HEK293 (cell line): ENCODE results near the gene ATRNL1.

Experiments
- CTCF ChIA-PET: fragments of 350-600 bp; formaldehyde crosslinking; extraction: SDS; loops from one replicate; lab custom pipeline; 2021; ENCODE audit warnings: antibody characterized with exemption; lab: Yijun Ruan, JAX
- POLR2A ChIA-PET: fragments of 300-600 bp; formaldehyde crosslinking; extraction: SDS; loops from one replicate; lab custom pipeline; 2020; ENCODE audit warnings: antibody characterized with exemption, inconsistent platforms; lab: Yijun Ruan, JAX
- H3K27ac ChIP-seq: fragments of 200-500 bp; sonication (Bioruptor generic); 2 replicates; pipeline ENCODE4 v1.5.1; 2014; ENCODE audit warnings: low read depth, low read length, control low read depth, inconsistent platforms; ENCODE audit errors: extremely low read depth
- H3K36me3 ChIP-seq, 2 experiments: fragments of 200-500 bp in 1 of 2; sonication (Bioruptor generic) in 1 of 2; 1 replicate in 1 of 2; 2 replicates in 1 of 2; pipeline ENCODE4 v1.5.1; 2014 to 2017; ENCODE audit warnings: inconsistent platforms in 2 of 2, low read length in 2 of 2; ENCODE audit not compliant: control insufficient read depth in 2 of 2, insufficient read depth in 1 of 2
- H3K4me1 ChIP-seq: fragments of 200-500 bp; sonication (Bioruptor generic); 2 replicates; pipeline ENCODE4 v1.5.1; 2014; ENCODE audit warnings: mild to moderate bottlenecking, low read length, inconsistent platforms; ENCODE audit not compliant: control insufficient read depth, insufficient read depth
- H3K4me3 ChIP-seq: 2 replicates; pipeline ENCODE4 v1.5.1; 2011; ENCODE audit warnings: low read depth, mild to moderate bottlenecking, control low read depth, low read length, moderate library complexity
- H3K9me3 ChIP-seq: fragments of 200-500 bp; sonication (Bioruptor generic); 2 replicates; pipeline ENCODE4 v1.5.1; 2014; ENCODE audit warnings: low read depth, low read length, inconsistent platforms; ENCODE audit not compliant: control insufficient read depth, insufficient read depth
- IKZF3 ChIP-seq: fragments of 450-650 bp; IDR thresholded peaks from 2 replicates; pipeline ENCODE4 v1.5.0; 2018; ENCODE audit warnings: missing biosample characterization, mild to moderate bottlenecking, missing genetic modification characterization, moderate library complexity
- KLF10 ChIP-seq: fragments of 450-650 bp; IDR thresholded peaks from 2 replicates; pipeline ENCODE4 v1.5.1; 2018; ENCODE audit warnings: missing biosample characterization, mild to moderate bottlenecking, missing genetic modification characterization
- KLF8 ChIP-seq: fragments of 450-650 bp; formaldehyde crosslinking; IDR thresholded peaks from 2 replicates; pipeline ENCODE4 v1.5.1; 2016; ENCODE audit warnings: missing biosample characterization, missing genetic modification characterization
- ZNF114 ChIP-seq: fragments of 450-650 bp; formaldehyde crosslinking; IDR thresholded peaks from 2 replicates; pipeline ENCODE4 v1.5.0; 2017; ENCODE audit warnings: missing biosample characterization, missing genetic modification characterization
- ZNF292 ChIP-seq: fragments of 450-650 bp; formaldehyde crosslinking; IDR thresholded peaks from 2 replicates; pipeline ENCODE4 v1.5.1; 2016; ENCODE audit warnings: low read depth, missing biosample characterization, missing genetic modification characterization, borderline replicate concordance
- ZNF354C ChIP-seq: fragments of 450-650 bp; formaldehyde crosslinking; IDR thresholded peaks from 2 replicates; pipeline ENCODE4 v1.5.1; 2016; ENCODE audit warnings: missing biosample characterization, missing genetic modification characterization, low read depth, borderline replicate concordance
- ZNF394 ChIP-seq: fragments of 450-650 bp; formaldehyde crosslinking; IDR thresholded peaks from 2 replicates; pipeline ENCODE4 v1.5.1; 2016; ENCODE audit warnings: missing biosample characterization, missing genetic modification characterization, mild to moderate bottlenecking, moderate library complexity, borderline replicate concordance
- ZNF48 ChIP-seq: fragments of 450-650 bp; formaldehyde crosslinking; IDR thresholded peaks from 2 replicates; pipeline ENCODE4 v1.5.1; 2016; ENCODE audit warnings: missing biosample characterization, missing genetic modification characterization
- ZNF530 ChIP-seq: fragments of 450-650 bp; formaldehyde crosslinking; IDR thresholded peaks from 2 replicates; pipeline ENCODE4 v1.5.1; 2016; ENCODE audit warnings: low read depth, missing biosample characterization, missing genetic modification characterization
- ZNF585B ChIP-seq: fragments of 450-650 bp; formaldehyde crosslinking; IDR thresholded peaks from 2 replicates; pipeline ENCODE4 v1.5.1; 2016; ENCODE audit warnings: missing biosample characterization, missing genetic modification characterization
- ZNF664 ChIP-seq: fragments of 450-650 bp; formaldehyde crosslinking; IDR thresholded peaks from 2 replicates; pipeline ENCODE4 v1.5.1; 2016; ENCODE audit warnings: missing biosample characterization, missing genetic modification characterization
- ZSCAN30 ChIP-seq: fragments of 450-650 bp; IDR thresholded peaks from 2 replicates; pipeline ENCODE4 v1.5.1; 2018; ENCODE audit warnings: missing biosample characterization, mild to moderate bottlenecking, missing genetic modification characterization, moderate library complexity
- TF ChIP-seq, protein P1 (sequence below): fragments of 450-650 bp; formaldehyde crosslinking; IDR thresholded peaks from 2 replicates; pipeline ENCODE4 v1.5.1; 2017; ENCODE audit warnings: missing biosample characterization, missing genetic modification characterization
- TF ChIP-seq, protein P2 (sequence below): fragments of 450-650 bp; formaldehyde crosslinking; IDR thresholded peaks from 2 replicates; pipeline ENCODE4 v1.5.1; 2016; ENCODE audit warnings: missing biosample characterization, missing genetic modification characterization
- TF ChIP-seq, protein P3 (sequence below): fragments of 450-650 bp; formaldehyde crosslinking; IDR thresholded peaks from 2 replicates; pipeline ENCODE4 v1.5.1; 2016; ENCODE audit warnings: missing biosample characterization, missing genetic modification characterization
- TF ChIP-seq, protein P4 (sequence below): fragments of 450-650 bp; formaldehyde crosslinking; IDR thresholded peaks from 2 replicates; pipeline ENCODE4 v1.5.1; 2016; ENCODE audit warnings: missing biosample characterization, missing genetic modification characterization
- TF ChIP-seq, protein P5 (sequence below): fragments of 450-650 bp; formaldehyde crosslinking; IDR thresholded peaks from 2 replicates; pipeline ENCODE4 v1.5.1; 2016; ENCODE audit warnings: missing biosample characterization, missing genetic modification characterization
- TF ChIP-seq, protein P6 (sequence below): fragments of 450-650 bp; formaldehyde crosslinking; IDR thresholded peaks from 2 replicates; pipeline ENCODE4 v1.5.1; 2016; ENCODE audit warnings: missing biosample characterization, missing genetic modification characterization

Gene ATRNL1

DNA sequence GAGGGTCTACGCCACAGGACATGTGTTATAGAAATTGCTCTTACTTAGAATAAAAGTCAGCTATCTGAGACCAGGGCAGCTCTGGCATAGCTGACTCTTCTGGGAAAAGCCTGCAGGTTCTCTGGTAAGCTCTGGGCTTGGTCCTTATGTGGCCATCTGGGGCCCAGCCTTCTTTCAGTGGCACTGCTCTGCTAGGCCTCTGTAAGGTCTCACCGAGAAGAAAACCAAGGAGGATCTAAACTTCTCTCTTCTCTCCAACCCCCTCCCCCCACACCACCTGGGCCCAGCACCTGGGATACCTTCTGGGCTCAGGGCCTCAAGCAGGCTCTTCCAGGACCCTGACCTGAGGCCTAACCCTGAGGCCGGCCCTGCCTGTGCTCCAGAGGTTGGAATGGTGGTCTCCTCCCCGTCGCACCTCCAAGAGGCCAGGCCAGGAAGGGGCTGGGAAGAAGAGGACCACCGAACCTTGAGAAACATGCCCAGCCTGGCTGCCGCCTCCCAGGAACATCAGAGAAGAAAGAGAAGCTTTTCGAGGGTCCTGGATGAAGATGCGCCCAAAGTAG lies 856.2 kb downstream of the ATRNL1 start:
- POLR2A ChIA-PET, result interaction anchor here (0.7 kb wide), 1 partner anchor 12 kb away, joined by 6 read pairs; no protein-coding TSS in a partner anchor
- H3K4me3 ChIP-seq, result no peak overlapping the region
- H3K9me3 ChIP-seq, result no peaks in the 10 kb centered on the region
- CTCF ChIA-PET, result no interaction called here
- peaks cover 10% of the 10 kb centered on the region; the same call in 1 of the 2 replicates for H3K4me1 ChIP-seq
- no peaks in the 10 kb centered on the region for H3K36me3 ChIP-seq
- TF ChIP-seq, protein P1, sequence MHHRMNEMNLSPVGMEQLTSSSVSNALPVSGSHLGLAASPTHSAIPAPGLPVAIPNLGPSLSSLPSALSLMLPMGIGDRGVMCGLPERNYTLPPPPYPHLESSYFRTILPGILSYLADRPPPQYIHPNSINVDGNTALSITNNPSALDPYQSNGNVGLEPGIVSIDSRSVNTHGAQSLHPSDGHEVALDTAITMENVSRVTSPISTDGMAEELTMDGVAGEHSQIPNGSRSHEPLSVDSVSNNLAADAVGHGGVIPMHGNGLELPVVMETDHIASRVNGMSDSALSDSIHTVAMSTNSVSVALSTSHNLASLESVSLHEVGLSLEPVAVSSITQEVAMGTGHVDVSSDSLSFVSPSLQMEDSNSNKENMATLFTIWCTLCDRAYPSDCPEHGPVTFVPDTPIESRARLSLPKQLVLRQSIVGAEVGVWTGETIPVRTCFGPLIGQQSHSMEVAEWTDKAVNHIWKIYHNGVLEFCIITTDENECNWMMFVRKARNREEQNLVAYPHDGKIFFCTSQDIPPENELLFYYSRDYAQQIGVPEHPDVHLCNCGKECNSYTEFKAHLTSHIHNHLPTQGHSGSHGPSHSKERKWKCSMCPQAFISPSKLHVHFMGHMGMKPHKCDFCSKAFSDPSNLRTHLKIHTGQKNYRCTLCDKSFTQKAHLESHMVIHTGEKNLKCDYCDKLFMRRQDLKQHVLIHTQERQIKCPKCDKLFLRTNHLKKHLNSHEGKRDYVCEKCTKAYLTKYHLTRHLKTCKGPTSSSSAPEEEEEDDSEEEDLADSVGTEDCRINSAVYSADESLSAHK (tag by site-specific recombination), result no peak
- TF ChIP-seq KLF8 (tag by site-specific recombination) (no peak), IKZF3 (no peak), ZNF530 (no peak), ZNF48 (tag by site-specific recombination) (no peak), ZNF394 (no peak), ZNF292 (tag by site-specific recombination) (no peak), ZNF585B (tag by site-specific recombination) (no peak), ZSCAN30 (tag by site-specific recombination) (no peak), ZNF114 (tag by site-specific recombination) (no peak), ZNF354C (tag by site-specific recombination) (no peak), KLF10 (no peak), ZNF664 (tag by site-specific recombination) (no peak)
- TF ChIP-seq, protein P2, sequence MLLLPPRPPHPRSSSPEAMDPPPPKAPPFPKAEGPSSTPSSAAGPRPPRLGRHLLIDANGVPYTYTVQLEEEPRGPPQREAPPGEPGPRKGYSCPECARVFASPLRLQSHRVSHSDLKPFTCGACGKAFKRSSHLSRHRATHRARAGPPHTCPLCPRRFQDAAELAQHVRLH (tag by site-specific recombination), result no peak
- TF ChIP-seq, protein P3, sequence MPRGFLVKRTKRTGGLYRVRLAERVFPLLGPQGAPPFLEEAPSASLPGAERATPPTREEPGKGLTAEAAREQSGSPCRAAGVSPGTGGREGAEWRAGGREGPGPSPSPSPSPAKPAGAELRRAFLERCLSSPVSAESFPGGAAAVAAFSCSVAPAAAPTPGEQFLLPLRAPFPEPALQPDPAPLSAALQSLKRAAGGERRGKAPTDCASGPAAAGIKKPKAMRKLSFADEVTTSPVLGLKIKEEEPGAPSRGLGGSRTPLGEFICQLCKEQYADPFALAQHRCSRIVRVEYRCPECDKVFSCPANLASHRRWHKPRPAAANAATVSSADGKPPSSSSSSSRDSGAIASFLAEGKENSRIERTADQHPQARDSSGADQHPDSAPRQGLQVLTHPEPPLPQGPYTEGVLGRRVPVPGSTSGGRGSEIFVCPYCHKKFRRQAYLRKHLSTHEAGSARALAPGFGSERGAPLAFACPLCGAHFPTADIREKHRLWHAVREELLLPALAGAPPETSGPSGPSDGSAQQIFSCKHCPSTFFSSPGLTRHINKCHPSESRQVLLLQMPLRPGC (tag by site-specific recombination), result no peak
- TF ChIP-seq, protein P4, sequence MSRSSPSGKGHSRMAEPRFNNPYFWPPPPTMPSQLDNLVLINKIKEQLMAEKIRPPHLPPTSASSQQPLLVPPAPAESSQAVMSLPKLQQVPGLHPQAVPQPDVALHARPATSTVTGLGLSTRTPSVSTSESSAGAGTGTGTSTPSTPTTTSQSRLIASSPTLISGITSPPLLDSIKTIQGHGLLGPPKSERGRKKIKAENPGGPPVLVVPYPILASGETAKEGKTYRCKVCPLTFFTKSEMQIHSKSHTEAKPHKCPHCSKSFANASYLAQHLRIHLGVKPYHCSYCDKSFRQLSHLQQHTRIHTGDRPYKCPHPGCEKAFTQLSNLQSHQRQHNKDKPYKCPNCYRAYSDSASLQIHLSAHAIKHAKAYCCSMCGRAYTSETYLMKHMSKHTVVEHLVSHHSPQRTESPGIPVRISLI (tag by site-specific recombination), result no peak
- TF ChIP-seq, protein P5, sequence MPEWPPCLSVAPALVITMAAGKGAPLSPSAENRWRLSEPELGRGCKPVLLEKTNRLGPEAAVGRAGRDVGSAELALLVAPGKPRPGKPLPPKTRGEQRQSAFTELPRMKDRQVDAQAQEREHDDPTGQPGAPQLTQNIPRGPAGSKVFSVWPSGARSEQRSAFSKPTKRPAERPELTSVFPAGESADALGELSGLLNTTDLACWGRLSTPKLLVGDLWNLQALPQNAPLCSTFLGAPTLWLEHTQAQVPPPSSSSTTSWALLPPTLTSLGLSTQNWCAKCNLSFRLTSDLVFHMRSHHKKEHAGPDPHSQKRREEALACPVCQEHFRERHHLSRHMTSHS (tag by site-specific recombination), result no peak
- TF ChIP-seq, protein P6, sequence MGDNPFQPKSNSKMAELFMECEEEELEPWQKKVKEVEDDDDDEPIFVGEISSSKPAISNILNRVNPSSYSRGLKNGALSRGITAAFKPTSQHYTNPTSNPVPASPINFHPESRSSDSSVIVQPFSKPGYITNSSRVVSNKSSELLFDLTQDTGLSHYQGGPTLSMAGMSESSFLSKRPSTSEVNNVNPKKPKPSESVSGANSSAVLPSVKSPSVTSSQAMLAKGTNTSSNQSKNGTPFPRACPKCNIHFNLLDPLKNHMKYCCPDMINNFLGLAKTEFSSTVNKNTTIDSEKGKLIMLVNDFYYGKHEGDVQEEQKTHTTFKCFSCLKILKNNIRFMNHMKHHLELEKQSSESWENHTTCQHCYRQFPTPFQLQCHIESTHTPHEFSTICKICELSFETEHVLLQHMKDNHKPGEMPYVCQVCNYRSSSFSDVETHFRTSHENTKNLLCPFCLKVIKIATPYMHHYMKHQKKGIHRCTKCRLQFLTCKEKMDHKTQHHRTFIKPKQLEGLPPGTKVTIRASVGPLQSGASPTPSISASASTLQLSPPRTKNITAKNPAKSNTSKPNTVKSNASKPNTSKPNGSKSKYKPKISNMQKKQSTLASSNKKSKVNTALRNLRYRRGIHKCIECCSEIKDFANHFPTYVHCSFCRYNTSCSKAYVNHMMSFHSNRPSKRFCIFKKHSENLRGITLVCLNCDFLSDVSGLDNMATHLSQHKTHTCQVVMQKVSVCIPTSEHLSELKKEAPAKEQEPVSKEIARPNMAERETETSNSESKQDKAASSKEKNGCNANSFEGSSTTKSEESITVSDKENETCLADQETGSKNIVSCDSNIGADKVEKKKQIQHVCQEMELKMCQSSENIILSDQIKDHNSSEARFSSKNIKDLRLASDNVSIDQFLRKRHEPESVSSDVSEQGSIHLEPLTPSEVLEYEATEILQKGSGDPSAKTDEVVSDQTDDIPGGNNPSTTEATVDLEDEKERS (tag by site-specific recombination), result no peak
- H3K27ac ChIP-seq, result no peak overlapping the region
